Mucosa of descending colon (tissue), 3 donors: ENCODE data around the gene SYT9. TPM values are rescaled to one million over a fixed set of nuclear protein-coding genes. Genes with fewer than 3 reads are reported as not detected.

Source experiments
- ATAC-seq: fragments of 200-7000 bp; cut with Tn5 transposase; one replicate; pipeline ENCODE4 v1.9.1; 2020; ENCODE audit warnings: mild to moderate bottlenecking, moderate library complexity
- DNase-seq, 3 donors: peaks; one replicate each; pipeline ENCODE4 v3.0.0-alpha.2; 2020
- H3K36me3 ChIP-seq: fragments of 200-600 bp; one replicate; pipeline ENCODE4 v1.8.0; 2021; ENCODE audit warnings: low read depth, mild to moderate bottlenecking
- H3K4me1 ChIP-seq: fragments of 200-600 bp; one replicate; pipeline ENCODE4 v1.8.0; 2021; ENCODE audit warnings: low read depth, mild to moderate bottlenecking
- H3K4me3 ChIP-seq: fragments of 200-600 bp; one replicate; pipeline ENCODE4 v1.8.0; 2021; ENCODE audit warnings: mild to moderate bottlenecking
- H3K9me3 ChIP-seq: fragments of 200-600 bp; one replicate; pipeline ENCODE4 v1.8.0; 2021; ENCODE audit warnings: mild to moderate bottlenecking
- intact Hi-C, 2 donors: fragments of 100-400 bp; cut with DNase I in 1 of 2; cut with micrococcal nuclease in 1 of 2; formaldehyde crosslinking; loops; one replicate each; pipeline versions ENCODE4 v1.11.0 to v1.11.1; 2022; cut with DNase I, micrococcal nuclease
- total RNA-seq, 3 donors: library from RNA; stranded (reverse); fragmentation: NEBNext Ultra II Directional in 2 of 3; extraction: Animal tissue kit (Norgen Biotek cat#: 25700) in 2 of 3; gene quantifications; one replicate each; pipeline versions ENCODE4 v1.2.1 to v1.2.4, GENCODE V29; 2021 to 2023
- TF ChIP-seq, protein P1 (sequence below): fragments of 200-600 bp; IDR thresholded peaks from one replicate; pipeline ENCODE4 v1.8.0; 2022; ENCODE audit warnings: antibody characterized with exemption, mild to moderate bottlenecking
- donor health status: DM: no; HTN: no; CAD: no; lungs with moderate emphysema.
- donor health status: DM: no; HTN: no; CAD: no.
- donor health status: DM: no; HTN: yes; CAD: no.

Gene SYT9
- total RNA-seq, 3 donors from 2014 or later = 0.12 to 0.57 (median 0.14) TPM

DNA sequence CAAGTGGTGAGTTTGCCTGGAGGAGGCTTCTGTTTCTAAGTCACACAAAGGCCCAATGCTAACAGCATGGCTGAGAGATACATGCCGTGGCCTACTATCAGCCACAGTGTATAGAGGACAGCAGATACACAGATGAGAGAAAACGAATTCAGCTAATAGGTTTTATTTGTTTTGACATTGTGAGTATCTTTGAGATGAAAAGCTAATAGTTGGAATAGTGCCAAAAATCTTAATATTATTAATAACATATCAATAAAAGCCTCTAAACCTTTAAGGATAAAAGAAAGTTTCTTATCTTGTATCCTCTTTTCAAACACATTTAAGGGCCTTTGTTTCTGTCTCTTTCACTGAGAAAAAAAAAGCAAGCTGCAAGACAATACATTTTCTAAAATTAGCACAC is 203.2 kb downstream of the SYT9 start:
- no peak for ATAC-seq
- intact Hi-C loops = no loop called here
- H3K36me3 ChIP-seq = no peaks in the 10 kb centered on the region
- H3K4me3 ChIP-seq = no peak overlapping the region
- H3K4me1 ChIP-seq = no peaks in the 10 kb centered on the region
- TF ChIP-seq, protein P1, sequence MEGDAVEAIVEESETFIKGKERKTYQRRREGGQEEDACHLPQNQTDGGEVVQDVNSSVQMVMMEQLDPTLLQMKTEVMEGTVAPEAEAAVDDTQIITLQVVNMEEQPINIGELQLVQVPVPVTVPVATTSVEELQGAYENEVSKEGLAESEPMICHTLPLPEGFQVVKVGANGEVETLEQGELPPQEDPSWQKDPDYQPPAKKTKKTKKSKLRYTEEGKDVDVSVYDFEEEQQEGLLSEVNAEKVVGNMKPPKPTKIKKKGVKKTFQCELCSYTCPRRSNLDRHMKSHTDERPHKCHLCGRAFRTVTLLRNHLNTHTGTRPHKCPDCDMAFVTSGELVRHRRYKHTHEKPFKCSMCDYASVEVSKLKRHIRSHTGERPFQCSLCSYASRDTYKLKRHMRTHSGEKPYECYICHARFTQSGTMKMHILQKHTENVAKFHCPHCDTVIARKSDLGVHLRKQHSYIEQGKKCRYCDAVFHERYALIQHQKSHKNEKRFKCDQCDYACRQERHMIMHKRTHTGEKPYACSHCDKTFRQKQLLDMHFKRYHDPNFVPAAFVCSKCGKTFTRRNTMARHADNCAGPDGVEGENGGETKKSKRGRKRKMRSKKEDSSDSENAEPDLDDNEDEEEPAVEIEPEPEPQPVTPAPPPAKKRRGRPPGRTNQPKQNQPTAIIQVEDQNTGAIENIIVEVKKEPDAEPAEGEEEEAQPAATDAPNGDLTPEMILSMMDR = no peak
- DNase-seq = no peak
- no peaks in the 10 kb centered on the region for H3K9me3 ChIP-seq

DNA sequence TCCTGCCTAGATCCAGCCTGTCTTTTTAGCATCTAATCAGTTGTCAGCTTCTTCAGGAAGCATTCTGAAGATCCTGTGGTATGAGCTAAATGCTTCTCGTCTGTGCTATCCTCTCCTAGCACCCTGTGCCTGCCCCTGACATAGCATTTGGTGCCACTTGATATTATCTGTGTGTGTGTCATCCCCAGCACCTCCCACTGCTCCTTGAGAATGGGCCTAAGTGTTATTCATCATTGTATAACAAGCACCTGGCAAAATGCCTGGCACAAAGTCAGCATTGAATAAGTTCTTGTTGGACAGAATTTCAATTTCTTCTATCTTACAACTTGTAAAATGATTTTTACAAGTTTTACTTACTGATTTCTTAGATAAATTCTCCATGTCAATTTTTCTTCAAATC is 205.5 kb downstream of the SYT9 start:
- Histone ChIP-seq H3K9me3 (no peaks in the 10 kb centered on the region), H3K4me3 (no peak overlapping the region), H3K36me3 (no peaks in the 10 kb centered on the region), H3K4me1 (no peaks in the 10 kb centered on the region)
- intact Hi-C loops = no loop called here
- no peak for ATAC-seq
- TF ChIP-seq, protein P1 = no peak
- DNase-seq = no peak

DNA sequence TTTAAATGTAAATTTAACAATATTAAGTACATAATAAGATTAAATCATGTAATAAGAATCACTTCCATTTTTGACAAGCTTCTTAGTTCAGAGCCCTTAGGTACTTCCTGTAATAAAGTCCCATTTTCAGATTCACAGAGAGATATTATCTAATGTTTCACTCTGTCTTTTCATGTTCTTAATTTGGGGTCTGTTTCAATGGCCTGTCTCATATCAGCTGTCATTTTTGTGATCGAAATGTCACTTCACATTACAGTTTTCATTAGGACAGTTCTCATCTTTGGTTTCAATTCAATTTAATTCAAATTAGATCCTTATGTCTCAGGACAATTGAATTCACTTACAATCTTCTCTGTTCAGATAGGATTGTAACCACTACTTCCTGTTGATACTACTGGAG is 211.0 kb downstream of the SYT9 start:
- no peak for ATAC-seq
- Histone ChIP-seq H3K4me3 (no peak overlapping the region), H3K9me3 (no peaks in the 10 kb centered on the region), H3K4me1 (no peaks in the 10 kb centered on the region), H3K36me3 (no peaks in the 10 kb centered on the region)
- TF ChIP-seq, protein P1 = no peak
- DNase-seq = no peak
- intact Hi-C loops = no loop called here

DNA sequence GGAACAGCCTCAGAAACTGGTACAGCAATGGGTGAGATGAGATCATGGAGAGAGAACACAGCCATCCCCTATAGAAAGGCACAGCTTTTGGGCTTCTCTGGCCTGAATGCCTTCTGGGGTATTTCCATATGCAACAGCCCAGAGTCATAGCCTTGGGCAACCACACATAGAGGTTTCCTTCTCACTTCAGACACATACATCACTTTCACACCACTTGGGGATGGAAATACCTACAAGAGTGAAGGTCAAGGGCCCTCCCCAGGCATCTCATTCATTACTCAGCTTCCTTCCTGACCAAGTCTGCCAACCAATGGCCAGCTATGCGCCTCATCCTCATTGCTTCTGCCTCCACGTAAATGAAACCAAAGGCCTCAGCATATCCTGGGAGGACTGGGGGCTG is 215.9 kb downstream of the SYT9 start:
- intact Hi-C loops = no loop called here
- TF ChIP-seq, protein P1 = no peak
- DNase-seq (no peak), ATAC-seq (no peak)
- no peaks in the 10 kb centered on the region for H3K9me3 ChIP-seq
- no peaks in the 10 kb centered on the region for H3K36me3 ChIP-seq
- H3K4me1 ChIP-seq = no peaks in the 10 kb centered on the region
- no peak overlapping the region for H3K4me3 ChIP-seq

DNA sequence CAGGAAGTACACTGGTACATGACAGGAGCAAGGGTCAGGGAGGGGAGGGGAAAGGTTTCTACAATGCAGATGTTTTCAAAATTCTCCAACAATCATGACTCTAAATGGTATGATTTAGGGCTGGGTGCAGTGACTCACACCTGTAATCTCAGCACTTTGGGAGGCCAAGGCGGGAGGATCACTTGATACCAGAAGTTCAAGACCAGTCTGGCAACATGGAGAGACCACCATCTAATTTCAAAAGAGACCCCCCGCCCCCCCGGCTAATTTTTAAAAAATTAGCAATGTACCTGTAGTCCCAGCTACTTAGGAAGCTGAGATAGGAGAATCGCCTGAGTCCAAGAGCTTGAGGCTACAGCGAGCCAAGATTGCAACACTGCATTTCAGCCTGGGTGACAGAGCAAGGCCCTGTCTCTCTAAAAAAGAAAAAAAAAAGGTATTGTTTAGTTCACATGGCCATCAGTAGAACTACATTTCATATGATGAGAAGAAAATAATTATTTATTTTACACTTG is 217.7 kb downstream of the SYT9 start:
- DNase-seq = no peak
- Histone ChIP-seq H3K9me3 (no peaks in the 10 kb centered on the region), H3K4me1 (no peaks in the 10 kb centered on the region), H3K4me3 (no peak overlapping the region), H3K36me3 (no peaks in the 10 kb centered on the region)
- ATAC-seq = peak; percentile 14
- TF ChIP-seq, protein P1 = no peak
- intact Hi-C loops = no loop called here

DNA sequence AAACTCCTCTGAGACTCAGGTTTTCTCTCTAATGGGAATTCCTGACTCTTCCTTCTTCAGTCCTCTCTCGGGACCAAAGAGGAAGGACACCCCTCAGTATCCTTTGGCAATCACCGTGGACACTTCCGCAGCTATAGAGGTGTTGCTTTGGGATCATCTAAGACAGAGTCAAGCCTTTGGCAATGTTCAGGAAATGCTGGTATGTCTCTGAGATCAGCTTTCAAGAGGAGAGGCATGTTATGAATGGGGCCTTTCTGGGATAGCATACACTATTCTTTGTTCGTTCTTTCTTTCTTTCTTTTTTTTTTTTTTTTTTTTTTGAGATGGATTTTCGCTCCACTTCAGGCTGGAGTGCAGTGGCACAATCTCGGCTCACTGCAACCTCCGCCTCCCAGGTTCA is 219.4 kb downstream of the SYT9 start:
- TF ChIP-seq, protein P1 = no peak
- no peaks in the 10 kb centered on the region for H3K4me1 ChIP-seq
- H3K36me3 ChIP-seq = no peaks in the 10 kb centered on the region
- intact Hi-C loops = no loop called here
- ATAC-seq (no peak), DNase-seq (no peak)
- H3K9me3 ChIP-seq = no peaks in the 10 kb centered on the region
- H3K4me3 ChIP-seq = no peak overlapping the region
